SU-DHL-6 (cell line): ENCODE measurements around the gene FAM229A.

Experiments used
- CTCF ChIP-seq: fragments of 200-600 bp; sonication (generic); IDR thresholded peaks from one replicate; pipeline ENCODE4 v1.5.1; 2017; ENCODE audit warnings: antibody characterized with exemption, mild to moderate bottlenecking, low read length, moderate library complexity; ENCODE audit not compliant: insufficient read depth, poor library complexity, severe bottlenecking
- EZH2phosphoT487 ChIP-seq: fragments of 200-600 bp; sonication (generic), shearing (Covaris generic); conservative IDR thresholded peaks from 2 replicates; pipeline ENCODE4 v1.6.1; 2018; ENCODE audit warnings: mild to moderate bottlenecking, antibody characterized with exemption, low read length, moderate library complexity, mixed read lengths

- TF ChIP-seq CTCF (no peak), EZH2phosphoT487 (no peak)
Observed at GRCh38 chr1:32341186-32341757, 21.0 kb downstream of the FAM229A start.
